Karpas-422 (cell line): ENCODE results near the gene DCST2. TPM values are rescaled to one million over a fixed set of nuclear protein-coding genes. Genes with fewer than 3 reads are reported as not detected.

Experiments used
- DNase-seq: peaks from one replicate; pipeline ENCODE4 v3.0.0-alpha.2; 2015
- H2AFZ ChIP-seq: fragments of 200-600 bp; sonication (generic); 2 replicates; pipeline ENCODE4 v1.6.1; 2014; ENCODE audit warnings: antibody characterized with exemption, low read length, mixed read lengths
- H3K27ac ChIP-seq: fragments of 200-600 bp; sonication (generic); 2 replicates; pipeline ENCODE4 v1.5.1; 2014; ENCODE audit warnings: mild to moderate bottlenecking, low read length, moderate library complexity
- H3K27me3 ChIP-seq: fragments of 200-600 bp; sonication (generic); 2 replicates; pipeline ENCODE4 v1.6.1; 2014; ENCODE audit warnings: low read length, mixed read lengths
- H3K36me3 ChIP-seq: fragments of 200-600 bp; sonication (generic); 2 replicates; pipeline ENCODE4 v1.6.1; 2014; ENCODE audit warnings: low read length, mixed read lengths; ENCODE audit not compliant: insufficient read depth
- H3K4me1 ChIP-seq: fragments of 200-600 bp; sonication (generic); 2 replicates; pipeline ENCODE4 v1.6.1; 2014; ENCODE audit warnings: mild to moderate bottlenecking, low read length, mixed read lengths
- H3K4me2 ChIP-seq: fragments of 200-600 bp; sonication (generic); 2 replicates; pipeline ENCODE4 v1.6.1; 2014; ENCODE audit warnings: low read length, low read depth, mild to moderate bottlenecking; ENCODE audit not compliant: poor library complexity, severe bottlenecking
- H3K4me3 ChIP-seq: fragments of 200-600 bp; sonication (generic); 2 replicates; pipeline ENCODE4 v1.5.1; 2014; ENCODE audit warnings: mild to moderate bottlenecking, antibody characterized with exemption, low read length, mixed read lengths
- H3K79me2 ChIP-seq: fragments of 200-600 bp; sonication (generic); 2 replicates; pipeline ENCODE4 v1.6.1; 2014; ENCODE audit warnings: mild to moderate bottlenecking, low read length, mixed read lengths
- H3K9ac ChIP-seq: fragments of 200-600 bp; sonication (generic); 2 replicates; pipeline ENCODE4 v1.6.0; 2014; ENCODE audit warnings: low read length
- H3K9me2 ChIP-seq: fragments of 200-600 bp; sonication (generic), shearing (Covaris generic); replicated peaks from 2 replicates; pipeline ENCODE4 v1.6.0; 2014; ENCODE audit warnings: mild to moderate bottlenecking, low read length, moderate library complexity; ENCODE audit not compliant: insufficient read depth
- H3K9me3 ChIP-seq: fragments of 300-700, 200-600 bp; sonication (generic); 2 replicates; pipeline ENCODE4 v1.6.1; 2014; ENCODE audit warnings: low read length, mixed read lengths
- H4K20me1 ChIP-seq: fragments of 200-600 bp; sonication (generic); 2 replicates; pipeline ENCODE4 v1.6.1; 2014; ENCODE audit warnings: mild to moderate bottlenecking, antibody characterized with exemption, low read length, low read depth; ENCODE audit not compliant: insufficient read depth
- small RNA-seq: library from RNA; depleted of rRNA; stranded (forward); fragments of <200 nt; gene quantifications from one replicate; pipeline ENCODE3, GENCODE V24; 2014
- total RNA-seq: library from RNA; depleted of rRNA; stranded (reverse); fragments of >200 nt; shearing (Covaris generic); gene quantifications from 2 replicates; pipeline ENCODE4 v1.2.3, GENCODE V29; 2014; ENCODE audit warnings: low replicate concordance; rRNA removed

The DCST2 gene
- total RNA-seq, 1 experiment from 2014 or later = 3.5 TPM

GRCh38 chr1:154969246-154969645 lies 64.3 kb downstream of the DCST2 start:
- Histone ChIP-seq H2AFZ (no peak overlapping the region), H3K79me2 (peaks cover 41% of the 10 kb centered on the region), H3K27ac (no peak overlapping the region), H3K9me3 (no peaks in the 10 kb centered on the region), H3K27me3 (no peaks in the 10 kb centered on the region), H3K9ac (no peak overlapping the region), H3K9me2 (no peaks in the 10 kb centered on the region), H3K36me3 (peaks cover 5% of the 10 kb centered on the region; the same call in 1 of the 2 replicates), H4K20me1 (no peaks in the 10 kb centered on the region), H3K4me3 (no peak overlapping the region), H3K4me1 (peaks cover 39% of the 10 kb centered on the region), H3K4me2 (no peak overlapping the region)
- no peak for DNase-seq

- Histone ChIP-seq H3K9me2 (no peaks in the 10 kb centered on the region), H3K36me3 (peaks cover 8% of the 10 kb centered on the region; the same call in 1 of the 2 replicates), H4K20me1 (no peaks in the 10 kb centered on the region), H3K4me3 (no peak overlapping the region), H3K4me1 (peaks cover 40% of the 10 kb centered on the region), H3K27me3 (no peaks in the 10 kb centered on the region), H3K4me2 (no peak overlapping the region), H3K9ac (no peak overlapping the region), H3K79me2 (peaks cover 41% of the 10 kb centered on the region), H3K27ac (no peak overlapping the region), H2AFZ (no peak overlapping the region), H3K9me3 (no peaks in the 10 kb centered on the region)
- no peak for DNase-seq
Measured at GRCh38 chr1:154968731-154969130, 64.8 kb downstream of the DCST2 start.

Small RNA genes within 50 kb of the gene (small RNA-seq; reads per million reads assigned to genes)
- gene MIR4258 = not detected

Other genes with a start within 250 kb of the DCST2 start
- 50.0 and 68.2 TPM in 2 replicates for gene KCNN3, start 163.5 kb downstream of the DCST2 start, total RNA-seq
- 11.1 and 14.1 TPM in 2 replicates for gene PMVK, start 97.1 kb downstream of the DCST2 start, total RNA-seq
- gene PBXIP1, start 77.7 kb downstream of the DCST2 start, total RNA-seq = 26.1 and 55.8 TPM in 2 replicates
- 37.3 and 44.4 TPM in 2 replicates for gene PYGO2, start 72.0 kb downstream of the DCST2 start, total RNA-seq
- gene SHC1, start 63.0 kb downstream of the DCST2 start, total RNA-seq = 27.8 and 35.3 TPM in 2 replicates
- gene CKS1B, start 59.1 kb downstream of the DCST2 start, total RNA-seq = 110 and 225 TPM in 2 replicates
- gene FLAD1, start 50.4 kb downstream of the DCST2 start, total RNA-seq = 48.7 and 57.3 TPM in 2 replicates
- gene LENEP, start 40.2 kb downstream of the DCST2 start, total RNA-seq = 2.6 TPM in 1 of 2 replicates, not detected in the other
- 17.1 and 31.0 TPM in 2 replicates for gene ZBTB7B, start 31.0 kb downstream of the DCST2 start, total RNA-seq
- gene DCST1, start within 50 bp of the DCST2 start, total RNA-seq = not detected in 2 replicates
- gene ADAM15, start 17.5 kb upstream of the DCST2 start, total RNA-seq = 33.6 and 50.0 TPM in 2 replicates
- gene EFNA4, start 30.0 kb upstream of the DCST2 start, total RNA-seq = 10.4 and 14.5 TPM in 2 replicates
- 12.2 and 15.7 TPM in 2 replicates for gene EFNA3, start 45.1 kb upstream of the DCST2 start, total RNA-seq
- gene EFNA1, start 94.1 kb upstream of the DCST2 start, total RNA-seq = not detected in 2 replicates
- gene SLC50A1, start 102.1 kb upstream of the DCST2 start, total RNA-seq = 47.8 and 56.5 TPM in 2 replicates
- 22.2 and 33.2 TPM in 2 replicates for gene DPM3, start 106.8 kb upstream of the DCST2 start, total RNA-seq
- gene KRTCAP2, start 139.5 kb upstream of the DCST2 start, total RNA-seq = 237 and 400 TPM in 2 replicates
- 5.1 and 19.2 TPM in 2 replicates for gene TRIM46, start 140.1 kb upstream of the DCST2 start, total RNA-seq
- gene THBS3, start 174.1 kb upstream of the DCST2 start, total RNA-seq = 11.9 and 18.7 TPM in 2 replicates
- gene MTX1, start 174.9 kb upstream of the DCST2 start, total RNA-seq = 49.5 and 56.9 TPM in 2 replicates
- 20.7 and 30.6 TPM in 2 replicates for gene ENTREP3, start 221.7 kb upstream of the DCST2 start, total RNA-seq
- 69.7 and 73.5 TPM in 2 replicates for gene SCAMP3, start 228.6 kb upstream of the DCST2 start, total RNA-seq
- 78.7 and 99.6 TPM in 2 replicates for gene CLK2, start 239.7 kb upstream of the DCST2 start, total RNA-seq
- gene HCN3, start 243.7 kb upstream of the DCST2 start, total RNA-seq = 5.9 and 6.3 TPM in 2 replicates